Osteocyte (in vitro differentiated cells): Measurements from ENCODE around the gene TAGLN. TPM values are rescaled to one million over a fixed set of nuclear protein-coding genes. Genes with fewer than 3 reads are reported as not detected.

Source experiments
- DNase-seq: peaks from one replicate; pipeline ENCODE4 v3.0.0; 2021; ENCODE audit warnings: mixed read lengths; ENCODE audit not compliant: unreplicated experiment; ENCODE audit errors: extremely low spot score
- H3K27ac Mint-ChIP-seq: one replicate; pipeline ENCODE4 v1.8.0; 2021; ENCODE audit warnings: mild to moderate bottlenecking, mixed read lengths; ENCODE audit not compliant: unreplicated experiment
- H3K27me3 Mint-ChIP-seq: one replicate; pipeline ENCODE4 v1.8.0; 2021; ENCODE audit warnings: mixed read lengths; ENCODE audit not compliant: unreplicated experiment
- H3K36me3 Mint-ChIP-seq: one replicate; pipeline ENCODE4 v1.8.0; 2021; ENCODE audit warnings: mixed read lengths; ENCODE audit not compliant: unreplicated experiment
- H3K4me1 Mint-ChIP-seq: one replicate; pipeline ENCODE4 v1.8.0; 2021; ENCODE audit warnings: mixed read lengths; ENCODE audit not compliant: unreplicated experiment
- H3K4me3 Mint-ChIP-seq: one replicate; pipeline ENCODE4 v1.8.0; 2021; ENCODE audit warnings: mild to moderate bottlenecking, moderate library complexity, mixed read lengths; ENCODE audit not compliant: unreplicated experiment
- H3K9me3 Mint-ChIP-seq: one replicate; pipeline ENCODE4 v1.8.0; 2021; ENCODE audit warnings: mixed read lengths; ENCODE audit not compliant: unreplicated experiment
- CTCF ChIP-seq: fragments of 200-600 bp; sonication (generic); IDR thresholded peaks from 2 replicates; pipeline ENCODE4 v1.5.0; 2021; ENCODE audit warnings: antibody characterized with exemption, mild to moderate bottlenecking, moderate library complexity
- total RNA-seq: library from RNA; stranded (reverse); gene quantifications from 2 replicates; pipeline ENCODE4 v1.2.1, GENCODE V29; 2021

Gene TAGLN
- total RNA-seq, 1 donor from 2014 or later: 711 TPM

- H3K27ac Mint-ChIP-seq: peak overlapping the region; percentile 87
- H3K4me1 Mint-ChIP-seq: peaks cover 63% of the 10 kb centered on the region
- peaks cover 19% of the 10 kb centered on the region for H3K36me3 Mint-ChIP-seq
- no peaks in the 10 kb centered on the region for H3K27me3 Mint-ChIP-seq
- no peak overlapping the region for H3K4me3 Mint-ChIP-seq
- DNase-seq: no peak
- no peak for TF ChIP-seq CTCF
- no peaks in the 10 kb centered on the region for H3K9me3 Mint-ChIP-seq
Measured at GRCh38 chr11:117220999-117221774, 22.0 kb downstream of the TAGLN start.

GRCh38 chr11:117221775-117222517, 22.8 kb downstream of the TAGLN start:
- Mint-ChIP-seq H3K36me3 (peaks cover 25% of the 10 kb centered on the region), H3K27ac (peak overlapping the region; percentile 87), H3K4me1 (peaks cover 61% of the 10 kb centered on the region), H3K27me3 (no peaks in the 10 kb centered on the region), H3K4me3 (no peak overlapping the region), H3K9me3 (no peaks in the 10 kb centered on the region)
- DNase-seq: peak; percentile 90
- TF ChIP-seq CTCF: peak; percentile 28

GRCh38 chr11:117222991-117223740, 24.0 kb downstream of the TAGLN start:
- Mint-ChIP-seq H3K27me3 (no peaks in the 10 kb centered on the region), H3K4me3 (no peak overlapping the region), H3K27ac (peak overlapping the region; percentile 87), H3K9me3 (no peaks in the 10 kb centered on the region), H3K4me1 (peaks cover 48% of the 10 kb centered on the region), H3K36me3 (peaks cover 23% of the 10 kb centered on the region)
- TF ChIP-seq CTCF: no peak
- no peak for DNase-seq

GRCh38 chr11:117223741-117224689, 24.8 kb downstream of the TAGLN start:
- Mint-ChIP-seq H3K27me3 (no peaks in the 10 kb centered on the region), H3K4me3 (no peak overlapping the region), H3K4me1 (peaks cover 40% of the 10 kb centered on the region), H3K27ac (peak overlapping the region; percentile 47), H3K9me3 (no peaks in the 10 kb centered on the region), H3K36me3 (peaks cover 20% of the 10 kb centered on the region)
- DNase-seq: no peak
- TF ChIP-seq CTCF: no peak
